GM21367 (cell line): Measurements from ENCODE around the gene ARHGDIG.
"Not testable (repeated sequence)": the region's sequence is repeated elsewhere in the genome, so short reads cannot be mapped to it uniquely, and the experiment has no call there.

Source experiments
- ATAC-seq: cut with Tn5 transposase; IDR thresholded peaks from one replicate; pipeline ENCODE4 v1.9.1; 2021; ENCODE audit not compliant: unreplicated experiment

The ARHGDIG gene

GRCh38 chr16:280552-280951 is at the start of gene ARHGDIG:
Gene ARHGDIG, plus strand, starts transcription at chr16:280591. Its CDS starts 90 bp downstream, at chr16:280681.
- ATAC-seq: no peak

DNA sequence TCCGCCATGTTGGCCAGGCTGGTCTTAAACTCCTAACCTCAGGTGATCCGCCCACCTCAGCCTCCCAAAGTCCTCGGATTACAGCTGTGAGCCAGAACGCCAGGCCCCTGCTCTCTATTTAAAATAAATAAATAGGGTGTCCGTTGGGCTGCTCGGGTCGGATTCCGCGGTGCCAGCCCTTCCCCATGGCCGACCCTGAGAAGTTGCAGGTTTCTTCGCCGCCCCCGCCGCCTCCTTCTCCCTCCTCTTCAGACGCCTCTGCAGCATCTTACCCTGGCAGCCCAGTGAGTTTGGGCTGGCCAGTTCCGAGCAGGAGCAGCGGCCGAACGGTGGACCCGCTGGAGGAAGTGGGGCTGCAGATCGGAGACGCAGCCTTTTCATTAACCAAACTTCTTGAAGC is 49.4 kb upstream of the ARHGDIG start:
- ATAC-seq: no peak

DNA sequence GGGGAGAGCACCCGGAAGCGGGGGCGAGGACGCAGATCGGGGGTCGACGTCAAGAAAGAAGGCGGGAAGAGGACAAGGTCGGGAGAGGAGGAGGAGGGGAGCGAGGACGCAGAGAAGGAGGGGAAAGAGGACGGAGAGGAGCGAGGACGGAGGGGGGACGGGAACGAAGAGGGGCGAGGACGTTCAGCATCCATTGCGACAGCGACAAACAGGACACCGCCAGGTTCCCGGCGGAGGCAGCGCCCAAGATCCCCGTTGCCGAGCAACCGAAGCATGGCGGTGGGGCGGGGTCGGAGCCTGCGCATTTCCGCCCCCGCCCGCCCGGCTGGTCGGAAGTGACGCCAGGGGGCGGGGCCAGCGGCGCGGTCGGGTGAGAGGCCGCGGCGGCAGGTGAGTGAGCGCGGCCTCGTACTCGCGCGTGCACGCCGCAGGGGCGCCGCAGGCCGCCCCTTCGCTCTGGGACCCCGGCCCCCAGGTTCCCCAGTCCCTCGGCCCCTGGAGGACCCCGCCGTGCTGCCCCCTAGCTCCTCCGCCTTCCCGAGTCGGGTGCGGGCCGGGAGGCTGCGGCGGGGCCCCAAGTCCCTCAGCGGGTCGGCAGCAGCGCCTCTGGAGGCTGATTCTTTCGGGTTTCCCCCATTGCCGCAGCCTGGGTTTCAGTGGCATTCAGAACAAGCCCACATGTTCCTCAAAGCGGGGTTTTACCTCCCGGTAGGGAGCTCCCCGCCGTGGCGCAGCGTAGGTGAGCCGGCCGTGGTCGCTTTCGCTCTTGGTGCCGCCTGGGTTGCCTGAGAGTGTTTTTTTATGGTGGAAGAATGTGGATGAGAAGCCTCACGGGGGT is 45.7 kb upstream of the ARHGDIG start, which contains the start of gene FAM234A:
Gene FAM234A, plus strand, starts transcription at position 354 of the 838 bp plus-strand sequence. CDS start 19,593 bp downstream, outside the sequence.
- ATAC-seq: peak; percentile 84

- no peak for ATAC-seq
Observed at GRCh38 chr16:239948-240277, 40.5 kb upstream of the ARHGDIG start.

DNA sequence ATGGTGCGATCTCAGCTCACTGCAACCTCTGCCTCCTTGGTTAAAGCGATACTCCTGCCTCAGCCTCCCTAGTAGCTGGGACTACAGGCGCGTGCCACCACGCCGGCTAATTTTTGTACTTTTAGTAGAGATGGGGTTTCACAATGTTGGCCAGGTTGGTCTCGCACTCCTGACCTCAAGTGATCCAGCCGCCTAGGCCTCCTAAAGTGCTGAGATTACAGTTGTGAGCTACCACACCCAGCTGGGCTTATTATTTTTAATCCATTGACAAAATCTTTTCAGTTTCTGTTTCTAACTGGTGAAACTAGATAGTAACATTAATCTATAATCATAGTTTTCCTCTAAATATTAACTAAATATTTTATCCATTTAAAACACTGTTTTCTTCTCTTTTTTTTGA is 39.8 kb upstream of the ARHGDIG start:
- no peak for ATAC-seq

GRCh38 chr16:242281-242680 is 38.1 kb upstream of the ARHGDIG start:
- ATAC-seq: no peak

DNA sequence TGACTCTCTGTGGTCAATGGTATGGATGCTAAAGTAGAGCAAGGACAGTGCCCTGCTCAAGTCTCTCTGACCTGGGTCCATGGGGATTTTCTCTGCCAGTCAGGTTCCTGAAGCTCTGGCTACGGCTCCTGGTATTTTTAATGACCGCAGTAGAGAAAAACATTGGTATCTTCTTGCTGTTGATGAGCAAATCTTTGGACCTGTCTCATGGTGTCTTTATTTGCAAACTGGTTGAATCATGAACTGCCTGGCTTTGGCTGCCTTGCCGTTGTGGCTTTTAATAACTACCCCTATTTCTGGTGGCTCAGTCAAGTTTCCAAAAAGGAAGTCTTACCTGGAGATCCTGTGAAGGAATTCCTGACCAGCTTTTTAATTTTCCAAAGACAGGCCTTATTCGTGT is 37.0 kb upstream of the ARHGDIG start:
- no peak for ATAC-seq

DNA sequence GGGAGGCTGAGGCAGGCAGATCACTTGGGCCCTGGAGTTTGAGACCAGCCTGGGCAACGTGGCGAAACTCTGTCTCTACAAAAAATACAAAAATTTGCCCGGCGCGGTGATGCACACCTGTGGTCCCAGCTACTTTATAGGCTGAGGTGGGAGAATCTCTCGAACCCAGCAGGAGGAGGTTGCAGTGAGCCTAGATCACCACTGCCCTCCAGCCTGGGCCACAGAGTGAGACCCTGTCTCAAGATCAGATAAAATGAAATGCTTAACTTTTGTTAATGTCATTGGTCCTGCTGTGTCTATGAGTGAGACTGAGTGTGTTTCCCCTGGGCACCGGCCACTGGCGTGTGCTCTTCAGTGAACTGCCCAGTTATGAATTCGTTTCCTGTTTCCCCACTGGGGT is 35.3 kb upstream of the ARHGDIG start:
- ATAC-seq: no peak

DNA sequence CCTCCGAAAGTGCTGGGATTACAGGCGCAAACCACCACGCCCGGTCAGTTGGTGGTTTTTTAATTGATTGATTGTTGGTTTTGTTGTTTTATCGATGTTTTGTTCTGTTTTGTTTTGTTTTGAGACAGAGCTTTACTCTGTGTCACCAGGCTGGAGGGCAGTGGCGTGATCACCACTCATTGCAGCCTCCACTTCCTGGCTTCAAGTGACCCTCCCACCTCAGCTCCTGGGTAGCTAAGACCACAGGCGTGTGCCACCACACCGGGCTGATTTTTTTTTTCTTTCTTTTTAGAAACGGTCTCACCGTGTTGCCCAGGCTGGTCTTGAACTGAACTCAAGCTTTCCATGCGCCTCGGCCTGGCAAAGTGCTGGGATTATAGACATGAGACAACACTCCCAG is 33.4 kb upstream of the ARHGDIG start:
- no peak for ATAC-seq

DNA sequence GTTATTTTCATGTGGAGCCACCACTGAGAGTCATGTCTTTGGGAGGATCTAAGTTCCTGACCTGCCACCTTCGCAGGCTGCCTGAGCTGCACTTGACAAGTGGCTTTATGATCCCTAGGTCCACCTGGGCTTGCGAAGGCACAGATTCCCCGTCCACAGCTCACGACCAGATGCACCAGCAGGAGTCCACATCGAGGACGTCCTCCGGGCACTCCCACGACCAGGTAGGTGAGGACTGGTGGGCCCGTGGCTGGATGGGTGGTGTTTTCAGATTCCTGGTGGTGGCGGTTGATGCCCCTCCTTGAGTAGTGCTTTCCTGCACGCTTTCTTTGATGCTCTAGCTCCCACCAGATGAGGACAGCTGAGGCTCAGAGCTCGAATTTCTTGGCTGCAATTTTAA is 31.0 kb upstream of the ARHGDIG start:
- ATAC-seq: no peak

- no peak for ATAC-seq
Observed at GRCh38 chr16:252366-253337, 27.7 kb upstream of the ARHGDIG start.

DNA sequence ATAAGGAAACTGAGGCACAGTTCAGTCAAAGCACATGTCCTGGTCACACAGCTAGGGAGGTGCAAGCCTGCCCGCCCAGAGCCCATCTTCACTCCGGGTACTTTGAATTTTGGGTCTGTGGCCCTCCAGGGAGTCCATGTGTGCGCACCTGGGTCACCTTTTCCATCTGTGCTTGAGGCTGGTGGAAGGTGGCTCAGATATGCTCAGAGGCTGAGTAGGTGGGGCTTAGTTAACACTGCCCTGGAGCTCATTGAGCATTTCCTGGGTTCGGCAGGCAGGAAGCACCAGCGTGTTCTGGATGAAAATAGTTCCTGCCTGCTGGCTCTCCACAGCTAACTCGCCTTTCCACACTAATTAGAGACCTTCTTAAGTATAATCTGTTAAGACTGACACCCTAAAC is 26.6 kb upstream of the ARHGDIG start:
- ATAC-seq: no peak

DNA sequence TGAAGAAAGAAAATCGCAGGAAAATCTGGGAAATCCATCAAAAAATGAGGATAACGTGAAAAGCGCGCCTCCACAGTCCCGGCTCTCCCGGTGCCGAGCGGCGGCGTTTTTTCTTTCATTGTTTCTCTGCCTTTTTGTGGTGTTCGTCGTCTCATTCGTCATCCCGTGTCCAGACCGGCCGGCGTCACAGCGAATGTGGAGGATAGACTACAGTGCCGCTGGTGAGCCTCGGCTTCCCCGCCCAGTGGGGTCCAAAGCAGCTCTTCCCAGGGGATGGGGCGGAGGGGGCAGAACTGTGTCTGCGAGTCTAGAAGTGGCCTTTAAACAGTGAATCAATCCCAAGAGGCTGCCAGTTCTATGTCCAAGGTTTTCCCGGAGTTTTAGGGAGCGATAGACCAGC is 25.9 kb upstream of the ARHGDIG start:
- ATAC-seq: no peak

- no peak for ATAC-seq
Observed at GRCh38 chr16:255183-255582, 25.2 kb upstream of the ARHGDIG start.

GRCh38 chr16:258091-258490 is 22.3 kb upstream of the ARHGDIG start:
- ATAC-seq: not testable (repeated sequence)

DNA sequence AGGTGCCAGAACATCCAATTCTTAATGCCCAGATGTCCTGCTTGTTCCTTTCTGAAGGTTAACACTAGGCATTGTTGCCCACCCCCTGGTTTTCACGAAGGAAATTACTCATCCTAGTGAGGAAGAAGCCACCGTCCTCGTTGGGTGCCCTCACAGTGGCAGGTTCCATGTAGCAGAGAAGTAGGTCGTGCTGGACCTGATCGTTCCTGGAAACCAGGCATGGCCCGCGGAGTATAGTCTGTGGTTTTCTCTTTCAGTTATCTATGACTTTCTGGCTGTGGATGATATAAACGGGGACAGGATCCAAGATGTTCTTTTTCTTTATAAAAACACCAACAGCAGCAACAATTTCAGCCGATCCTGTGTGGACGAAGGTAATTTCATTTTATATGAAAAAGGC is 21.2 kb upstream of the ARHGDIG start:
- no peak for ATAC-seq

DNA sequence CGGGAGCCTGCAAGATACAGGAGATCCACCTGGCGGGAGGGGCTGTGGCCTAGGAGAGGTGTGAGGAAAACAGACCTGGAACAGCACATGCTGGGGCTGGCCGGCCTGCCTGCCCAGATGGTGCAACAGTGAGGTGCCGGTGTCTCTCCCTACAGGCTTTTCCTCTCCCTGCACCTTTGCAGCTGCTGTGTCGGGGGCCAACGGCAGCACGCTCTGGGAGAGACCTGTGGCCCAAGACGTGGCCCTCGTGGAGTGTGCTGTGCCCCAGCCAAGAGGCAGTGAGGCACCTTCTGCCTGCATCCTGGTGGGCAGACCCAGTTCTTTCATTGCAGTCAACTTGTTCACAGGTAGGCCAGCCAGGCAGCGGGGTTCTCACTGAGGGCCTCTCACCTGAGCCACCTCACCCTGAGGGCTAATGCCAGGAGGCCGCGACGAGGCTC is 20.6 kb upstream of the ARHGDIG start:
- ATAC-seq: no peak

GRCh38 chr16:260326-260725 is 20.1 kb upstream of the ARHGDIG start:
- no peak for ATAC-seq

GRCh38 chr16:261031-261691 is 19.2 kb upstream of the ARHGDIG start:
- ATAC-seq: no peak

DNA sequence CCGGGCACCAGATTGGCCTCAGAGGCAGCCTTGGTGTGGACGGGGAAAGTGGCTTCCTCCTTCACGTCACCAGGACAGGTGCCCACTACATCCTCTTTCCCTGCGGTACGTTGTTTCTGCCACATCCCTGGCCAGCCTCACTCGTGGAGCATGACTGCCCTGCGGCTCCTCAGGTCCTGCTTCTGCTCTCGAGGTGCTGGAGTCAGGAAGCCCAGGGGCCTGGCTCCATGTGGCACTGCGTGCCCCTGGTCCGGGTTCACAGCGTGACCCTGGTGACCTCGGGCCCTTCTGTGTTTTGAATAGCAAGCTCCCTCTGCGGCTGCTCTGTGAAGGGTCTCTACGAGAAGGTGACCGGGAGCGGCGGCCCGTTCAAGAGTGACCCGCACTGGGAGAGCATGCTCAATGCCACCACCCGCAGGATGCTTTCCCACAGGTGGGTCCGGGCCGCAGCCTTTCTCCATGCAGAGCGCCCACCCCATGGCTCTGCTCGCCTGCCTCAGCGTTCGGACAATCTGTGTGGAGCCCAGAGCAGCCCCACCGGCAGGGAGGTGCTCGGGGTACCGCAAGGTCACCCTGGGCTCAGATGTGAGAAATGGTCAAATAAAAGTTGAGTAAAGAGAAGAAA is 18.2 kb upstream of the ARHGDIG start:
- no peak for ATAC-seq
